ENCODE measurements around the gene CAMSAP2.
A peak's percentile ranks its signal among the peaks of the same experiment; 100 is the strongest.

CAMSAP2 gene

GRCh38 chr1:200887036-200887435 is 148.3 kb downstream of the CAMSAP2 start:
- no peak for DNase-seq

GRCh38 chr1:200887772-200888348 is 149.2 kb downstream of the CAMSAP2 start:
- DNase-seq: no peak

GRCh38 chr1:200888349-200888838 is 149.7 kb downstream of the CAMSAP2 start:
- peak; percentile 78 for DNase-seq

- DNase-seq: no peak
These were observed 150.9 kb downstream of the CAMSAP2 start for GRCh38 chr1:200889571-200889970.

- DNase-seq: no peak
These were observed 151.3 kb downstream of the CAMSAP2 start for GRCh38 chr1:200890027-200890426.

- peak; percentile 38 for DNase-seq
These were observed 152.4 kb downstream of the CAMSAP2 start for GRCh38 chr1:200890818-200891773.

- no peak for DNase-seq
These were observed 153.1 kb downstream of the CAMSAP2 start for GRCh38 chr1:200891774-200892157.

- no peak for DNase-seq
These were observed 153.9 kb downstream of the CAMSAP2 start for GRCh38 chr1:200892546-200892945.

GRCh38 chr1:200892958-200893357 is 154.3 kb downstream of the CAMSAP2 start:
- no peak for DNase-seq

GRCh38 chr1:200893411-200893901 is 154.8 kb downstream of the CAMSAP2 start:
- no peak for DNase-seq

GRCh38 chr1:200894712-200895442 is 156.2 kb downstream of the CAMSAP2 start, which contains the start of gene INAVA:
Gene INAVA (plus strand): TSS chr1:200894900. CDS start chr1:200898401, 3,501 bp downstream.
- DNase-seq: no peak

GRCh38 chr1:200895443-200895789 is 156.7 kb downstream of the CAMSAP2 start:
- no peak for DNase-seq

- DNase-seq: no peak
These were observed 157.3 kb downstream of the CAMSAP2 start for GRCh38 chr1:200895801-200896530.

- no peak for DNase-seq
These were observed 158.0 kb downstream of the CAMSAP2 start for GRCh38 chr1:200896531-200897196.

- DNase-seq: no peak
These were observed 158.6 kb downstream of the CAMSAP2 start for GRCh38 chr1:200897259-200897658.

GRCh38 chr1:200899015-200899386 is 160.3 kb downstream of the CAMSAP2 start:
- DNase-seq: no peak

- no peak for DNase-seq
These were observed 160.8 kb downstream of the CAMSAP2 start for GRCh38 chr1:200899451-200899915.

GRCh38 chr1:200899954-200900867 is 161.5 kb downstream of the CAMSAP2 start:
- no peak for DNase-seq

GRCh38 chr1:200900877-200901276 is 162.2 kb downstream of the CAMSAP2 start:
- DNase-seq: no peak

GRCh38 chr1:200901350-200901749 is 162.7 kb downstream of the CAMSAP2 start:
- no peak for DNase-seq
